Urinary bladder (tissue), 4 donors: ENCODE measurements around the gene TSPAN31. TPM values are rescaled to one million over a fixed set of nuclear protein-coding genes. Genes with fewer than 3 reads are reported as not detected.
"Not testable (repeated sequence)": the region's sequence is repeated elsewhere in the genome, so short reads cannot be mapped to it uniquely, and the experiment has no call there.

Experiments used
- DNase-seq: peaks from one replicate; pipeline ENCODE4 v3.0.0-alpha.2; 2015; ENCODE audit errors: extremely low spot score
- H3K27ac ChIP-seq: one replicate; pipeline ENCODE4 v1.5.1; 2013; ENCODE audit warnings: low read depth, mild to moderate bottlenecking, moderate library complexity
- H3K36me3 ChIP-seq: one replicate; pipeline ENCODE4 v1.6.1; 2013; ENCODE audit warnings: mild to moderate bottlenecking, moderate library complexity; ENCODE audit not compliant: insufficient read depth
- H3K4me1 ChIP-seq: one replicate; pipeline ENCODE4 v1.6.1; 2013; ENCODE audit warnings: mild to moderate bottlenecking, moderate library complexity; ENCODE audit not compliant: insufficient read depth
- H3K4me3 ChIP-seq: one replicate; pipeline ENCODE4 v1.5.1; 2013; ENCODE audit warnings: low read depth, low read length
- WGBS: extraction: QIAGEN DNeasy Blood & Tissue Kit; methylation state at CpG from one replicate; pipeline ENCODE4 v1.1.7; 2013; 5-methylcytosine and 5-hydroxymethylcytosine counted together
- polyA plus RNA-seq: library from polyadenylated mRNA; stranded (reverse); fragments of 200-250 nt; gene quantifications from one replicate; pipeline ENCODE4 v1.2.3, GENCODE V29; 2013
- total RNA-seq: library from RNA; depleted of rRNA; stranded (reverse); fragments of >200 nt; gene quantifications from one replicate; pipeline ENCODE4 v1.2.3, GENCODE V29; 2014
- donor health status: healthy with polysubstance abuse.
- donor health status: healthy.

The TSPAN31 gene
- total and polyA plus RNA-seq, 2 donors = 42.1 to 48.6 TPM

DNA sequence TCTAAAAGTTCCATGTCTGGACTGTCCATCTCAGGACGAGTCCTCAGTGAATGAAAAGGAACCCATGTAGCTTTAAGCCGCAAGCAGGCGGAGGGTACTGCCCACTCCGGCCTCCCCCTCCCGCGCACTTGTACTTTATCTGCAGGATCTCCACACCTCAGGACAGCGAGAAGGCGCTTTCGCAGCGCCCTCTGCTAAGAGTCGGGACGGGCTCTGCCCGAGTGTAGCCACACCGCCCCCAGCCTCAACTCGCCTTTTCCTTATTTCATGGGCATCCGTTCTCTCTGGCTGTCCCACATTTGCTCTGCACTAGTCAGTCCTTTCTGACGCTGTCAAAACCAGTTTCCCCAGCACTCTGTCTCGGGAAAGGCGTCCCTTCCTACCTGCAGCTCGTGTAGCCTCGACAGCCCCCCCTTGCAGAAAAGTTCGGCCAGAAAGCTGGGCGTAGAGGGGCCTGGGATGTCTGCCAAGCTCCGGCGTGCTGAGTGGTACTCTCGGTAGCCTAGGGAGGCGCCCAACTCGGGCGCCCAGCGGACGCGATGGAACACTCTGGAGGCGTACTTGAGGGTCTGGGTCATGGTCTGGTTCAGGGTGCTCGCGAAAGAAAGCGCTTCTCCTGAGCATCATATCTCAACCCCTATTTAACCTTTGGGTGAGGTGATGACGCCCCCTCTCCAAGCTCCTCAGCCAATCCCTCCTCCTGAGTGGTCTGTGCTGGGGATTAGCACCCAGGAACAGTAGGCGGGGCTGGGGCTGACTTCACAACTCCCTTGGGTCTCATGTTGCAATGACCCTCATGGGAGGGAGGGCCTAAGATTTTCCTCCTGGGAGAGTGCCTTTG is 21.8 kb downstream of the TSPAN31 start, which contains the start of gene CYP27B1:
CYP27B1 (minus strand) TSS at position 615 of the 841 bp plus-strand sequence; CDS start at position 578, 37 bp downstream.
- WGBS = 4% methylated on average over 38 of the region's 38 CpGs
- DNase-seq = no peak
- Histone ChIP-seq H3K27ac (no peak within 1 kb of the TSS), H3K36me3 (no peaks in the 10 kb centered on the region), H3K4me3 (no peak within 1 kb of the TSS), H3K4me1 (no peaks in the 10 kb centered on the region)

DNA sequence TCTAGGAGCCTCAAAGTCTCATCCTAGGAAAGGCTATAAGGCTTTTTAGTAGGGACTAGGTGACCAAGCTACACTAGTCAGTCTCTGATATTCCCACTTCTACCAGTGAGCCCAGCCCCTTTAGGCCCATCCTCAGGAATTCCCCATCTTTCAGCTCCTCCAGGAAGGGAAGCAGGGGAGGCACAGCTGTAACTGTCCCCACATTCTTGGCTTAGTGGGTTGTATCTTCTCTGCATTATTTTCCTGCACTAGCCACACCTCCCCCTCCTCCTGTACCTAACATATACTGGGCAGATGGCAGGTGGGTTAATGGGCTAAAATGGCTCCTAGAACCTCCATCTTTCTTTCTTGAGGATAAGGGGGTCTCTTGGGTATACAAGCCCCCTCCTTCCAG is 22.5 kb downstream of the TSPAN31 start:
- no peak for DNase-seq
- Histone ChIP-seq H3K36me3 (no peaks in the 10 kb centered on the region), H3K4me3 (no peak overlapping the region), H3K27ac (no peak overlapping the region), H3K4me1 (no peaks in the 10 kb centered on the region)

DNA sequence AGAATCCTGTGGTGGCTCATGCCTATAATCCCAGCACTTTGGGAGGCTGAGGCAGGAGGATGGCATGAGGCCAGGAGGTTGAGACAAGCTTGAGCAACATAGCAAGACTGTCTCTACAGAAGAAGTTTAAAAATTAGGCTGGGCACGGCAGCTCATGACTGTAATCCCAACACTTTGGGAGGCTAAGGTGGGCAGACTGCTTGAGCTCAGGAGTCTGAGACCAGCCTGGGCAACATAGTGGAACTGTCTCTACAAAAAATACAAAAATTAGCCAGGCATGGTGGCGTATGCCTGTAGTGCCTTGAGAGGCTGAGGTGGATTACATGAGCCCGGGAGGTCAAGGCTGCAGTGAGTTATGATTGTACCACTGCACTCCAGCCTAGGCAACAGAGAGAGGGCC is 23.0 kb downstream of the TSPAN31 start:
- Histone ChIP-seq H3K27ac (no peak overlapping the region), H3K4me1 (no peaks in the 10 kb centered on the region), H3K36me3 (no peaks in the 10 kb centered on the region), H3K4me3 (no peak overlapping the region)
- no peak for DNase-seq
- WGBS = 94% methylated on average over 3 of the region's 3 CpGs

DNA sequence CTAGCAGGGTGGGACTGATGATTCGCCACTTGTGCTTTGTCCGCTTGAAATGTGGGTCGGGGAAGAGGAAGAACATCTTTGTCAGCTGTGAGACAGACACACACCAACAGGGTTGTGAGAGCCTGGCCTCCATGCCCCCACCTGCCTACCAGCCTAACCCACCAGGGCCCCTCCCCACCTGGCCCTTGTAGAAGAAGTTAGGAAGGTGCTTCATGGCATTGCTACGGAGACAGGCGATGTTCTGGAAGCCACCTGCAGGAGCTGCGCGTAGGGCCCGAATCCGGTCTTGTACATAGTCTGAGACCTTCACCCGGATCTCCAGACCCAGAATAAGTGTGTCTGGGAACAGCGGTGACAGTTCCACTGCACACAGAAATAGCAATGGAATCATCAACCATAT is 24.8 kb downstream of the TSPAN31 start:
- DNase-seq = no peak
- H3K27ac ChIP-seq = no peak overlapping the region
- H3K4me3 ChIP-seq = no peak overlapping the region
- 94% methylated on average over 11 of the region's 11 CpGs for WGBS
- no peaks in the 10 kb centered on the region for H3K4me1 ChIP-seq
- no peaks in the 10 kb centered on the region for H3K36me3 ChIP-seq

DNA sequence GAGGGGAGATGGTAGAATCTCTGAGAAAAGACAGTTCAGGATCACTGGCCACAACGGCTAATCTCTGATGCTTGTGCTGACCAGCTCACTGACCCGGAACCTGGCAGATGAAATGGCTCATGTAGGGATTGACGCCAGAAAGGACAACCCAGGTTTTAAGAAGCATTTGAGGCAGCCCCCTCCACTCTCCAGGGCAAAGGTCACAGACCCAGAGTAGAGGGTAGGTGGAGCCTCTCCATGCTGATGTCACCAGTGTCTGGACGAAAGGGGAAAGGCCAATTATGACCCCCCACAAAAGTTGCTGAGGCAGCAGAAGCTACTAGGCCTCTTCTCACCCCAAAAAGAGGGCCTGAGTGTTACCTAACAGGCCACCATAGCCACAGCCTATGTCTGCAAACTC is 25.9 kb downstream of the TSPAN31 start:
- H3K4me1 ChIP-seq = no peaks in the 10 kb centered on the region
- no peaks in the 10 kb centered on the region for H3K36me3 ChIP-seq
- H3K4me3 ChIP-seq = no peak overlapping the region
- DNase-seq = no peak
- H3K27ac ChIP-seq = no peak overlapping the region
- 87% methylated on average over 4 of the region's 4 CpGs for WGBS

DNA sequence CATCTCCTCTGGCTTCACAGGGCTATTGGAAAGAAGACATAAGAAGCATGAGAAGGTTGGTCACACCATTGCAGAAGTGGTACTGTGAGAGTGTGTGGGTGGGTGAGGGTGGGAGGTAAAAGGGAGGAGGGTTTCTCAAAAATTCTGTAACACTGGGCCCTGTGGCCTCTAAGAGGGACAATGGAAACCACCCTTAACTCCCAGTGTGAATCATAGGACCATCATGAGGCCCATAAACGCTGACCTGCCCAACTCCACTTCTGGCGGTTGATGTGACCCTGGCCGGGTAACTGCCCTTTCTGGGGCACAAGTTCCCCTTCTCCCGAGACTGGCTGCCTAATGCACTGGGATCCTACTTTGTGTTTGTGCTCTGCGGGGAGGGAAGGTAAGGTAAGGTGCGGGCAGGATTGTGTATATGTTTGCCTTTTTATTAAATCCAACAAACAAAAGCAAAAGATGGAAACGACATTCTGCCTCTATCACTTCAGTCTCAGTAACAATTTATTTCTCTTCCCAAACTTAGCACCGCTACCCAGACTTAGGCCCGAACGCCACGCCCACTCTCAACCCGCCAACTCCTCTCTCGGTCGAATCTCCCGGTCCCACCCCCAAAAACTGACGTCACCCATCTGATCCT is 26.5 kb downstream of the TSPAN31 start:
- Histone ChIP-seq H3K4me1 (no peaks in the 10 kb centered on the region), H3K36me3 (no peaks in the 10 kb centered on the region), H3K4me3 (peak overlapping the region; percentile 65), H3K27ac (peak overlapping the region; percentile 88)
- peak; percentile 89 for DNase-seq
- WGBS = 2% methylated on average over 16 of the region's 16 CpGs

DNA sequence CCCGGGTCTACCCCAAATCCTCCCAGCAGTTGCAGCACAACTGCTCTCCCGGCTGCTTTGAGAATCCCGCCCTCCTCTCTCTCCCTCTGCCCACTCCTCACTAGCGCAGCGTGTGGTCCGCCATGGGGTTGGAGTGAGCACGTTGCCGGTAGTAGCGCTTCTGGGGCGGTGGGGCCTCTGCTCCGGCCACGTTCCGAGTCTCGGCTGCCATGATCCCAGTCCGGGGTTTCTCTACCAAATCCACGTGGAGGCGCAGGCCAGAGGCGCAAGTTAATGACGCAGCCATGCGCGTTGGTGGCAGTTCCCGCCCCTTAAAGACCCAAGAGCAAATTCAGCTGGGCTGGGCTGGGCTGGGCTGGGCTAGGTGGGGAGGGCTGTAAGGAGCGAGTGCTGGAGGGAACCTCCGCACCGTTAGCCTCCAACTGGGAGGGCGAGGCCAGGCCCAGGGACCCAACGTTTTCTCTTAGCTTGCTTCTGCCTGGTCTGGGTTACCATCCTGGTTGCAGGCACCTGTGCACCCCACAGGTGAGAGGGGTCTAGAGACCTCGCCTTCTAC is 27.1 kb downstream of the TSPAN31 start, which contains the start of gene METTL1:
METTL1 (minus strand) TSS at position 233 of the 556 bp plus-strand sequence; CDS start at position 211, 22 bp downstream.
- Histone ChIP-seq H3K4me3 (peak within 1 kb of the TSS; percentile 65), H3K27ac (peak within 1 kb of the TSS; percentile 88)

DNA sequence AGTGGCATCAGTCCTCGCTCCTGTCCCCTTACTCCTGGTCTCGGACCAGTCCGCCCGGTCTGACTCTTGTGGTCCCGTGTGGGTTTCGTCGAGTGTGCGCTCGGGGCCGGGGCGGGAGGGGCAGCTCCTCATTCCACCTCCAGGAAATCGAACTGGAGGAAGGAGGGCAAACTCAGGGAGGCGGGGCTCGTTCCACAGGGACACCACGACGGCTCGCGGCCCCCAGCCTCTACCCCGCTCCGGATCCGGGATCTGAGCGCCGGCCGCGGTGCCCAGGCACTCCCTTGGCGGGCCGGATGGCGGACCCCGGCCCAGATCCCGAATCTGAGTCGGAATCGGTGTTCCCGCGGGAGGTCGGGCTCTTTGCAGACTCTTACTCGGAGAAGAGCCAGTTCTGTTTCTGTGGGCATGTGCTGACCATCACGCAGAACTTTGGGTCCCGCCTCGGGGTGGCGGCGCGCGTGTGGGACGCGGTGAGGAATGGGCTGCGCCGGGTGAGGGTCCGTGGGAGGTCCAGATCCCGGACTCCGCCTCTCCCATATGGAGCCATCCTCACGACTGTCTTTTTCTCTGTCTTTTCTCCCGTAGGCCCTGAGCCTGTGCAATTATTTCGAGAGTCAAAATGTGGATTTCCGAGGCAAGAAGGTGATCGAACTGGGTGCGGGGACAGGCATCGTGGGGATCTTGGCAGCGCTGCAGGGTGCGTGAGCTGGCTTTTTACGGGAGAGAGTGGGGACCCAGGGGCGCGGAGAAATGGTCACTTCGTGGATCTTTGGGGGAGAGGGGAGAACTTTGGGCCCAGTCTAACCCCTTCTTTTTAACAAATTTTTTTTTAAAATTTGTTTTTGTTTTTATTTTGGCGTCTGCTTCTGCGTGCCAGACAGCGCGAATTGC is 27.8 kb downstream of the TSPAN31 start, which contains the start of gene EEF1AKMT3:
EEF1AKMT3 (plus strand) TSS at position 186 of the 894 bp plus-strand sequence; CDS start at position 297, 111 bp downstream.
- 1% methylated on average over 67 of the region's 67 CpGs for WGBS
- peak within 1 kb of the TSS; percentile 65 for H3K4me3 ChIP-seq
- DNase-seq = no peak
- no peaks in the 10 kb centered on the region for H3K36me3 ChIP-seq
- no peaks in the 10 kb centered on the region for H3K4me1 ChIP-seq
- peak within 1 kb of the TSS; percentile 88 for H3K27ac ChIP-seq

More for the DNA sequence above, 27.1 kb downstream of the TSPAN31 start, which contains the start of gene METTL1:
- Histone ChIP-seq H3K4me1 (no peaks in the 10 kb centered on the region), H3K36me3 (no peaks in the 10 kb centered on the region)
- DNase-seq = peak; percentile 95
- under 1% methylated on average over 28 of the region's 28 CpGs for WGBS

DNA sequence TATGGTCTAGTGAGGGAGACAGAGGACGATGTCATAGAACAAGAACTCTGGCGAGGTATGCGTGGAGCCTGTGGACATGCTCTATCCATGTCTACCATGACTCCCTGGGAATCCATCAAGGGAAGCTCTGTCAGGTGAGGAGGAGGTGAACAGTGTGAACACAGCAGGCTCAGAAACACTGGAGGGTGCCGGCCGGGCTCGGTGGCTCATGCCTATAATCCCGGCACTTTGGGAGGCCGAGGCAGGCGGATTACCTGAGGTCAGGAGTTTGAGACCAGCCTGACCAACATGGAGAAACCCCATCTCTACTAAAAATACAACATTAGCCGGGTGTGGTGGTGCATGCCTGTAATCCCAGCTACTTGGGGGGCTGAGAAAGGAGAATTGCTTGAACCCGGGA is 29.8 kb downstream of the TSPAN31 start:
- not testable (repeated sequence) for H3K36me3 ChIP-seq, H3K27ac ChIP-seq, DNase-seq, H3K4me3 ChIP-seq, H3K4me1 ChIP-seq
- 93% methylated on average over 11 of the region's 11 CpGs for WGBS

DNA sequence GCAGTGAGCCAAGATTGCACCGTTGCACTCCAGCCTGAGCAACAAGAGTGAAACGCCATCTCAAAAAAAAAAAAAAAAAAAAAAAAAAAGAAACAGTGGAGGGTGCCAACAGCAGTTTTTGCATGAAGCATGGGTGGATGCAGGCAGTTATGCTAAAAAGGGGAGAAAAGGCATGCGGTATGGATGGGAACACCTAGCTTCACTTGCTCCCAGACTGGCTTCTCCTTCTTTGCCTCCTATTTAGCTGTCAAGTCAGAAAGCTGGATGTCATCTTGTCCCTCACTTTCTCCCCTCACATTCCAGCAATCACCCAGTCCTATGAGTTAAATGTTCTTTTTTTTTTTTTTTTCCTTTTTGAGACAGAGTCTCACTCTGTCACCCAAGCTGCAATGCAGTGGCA is 30.2 kb downstream of the TSPAN31 start:
- WGBS = 70% methylated on average over 3 of the region's 3 CpGs
- Histone ChIP-seq H3K36me3 (no peaks in the 10 kb centered on the region), H3K4me3 (no peak overlapping the region), H3K27ac (no peak overlapping the region), H3K4me1 (no peaks in the 10 kb centered on the region)
- DNase-seq = no peak

DNA sequence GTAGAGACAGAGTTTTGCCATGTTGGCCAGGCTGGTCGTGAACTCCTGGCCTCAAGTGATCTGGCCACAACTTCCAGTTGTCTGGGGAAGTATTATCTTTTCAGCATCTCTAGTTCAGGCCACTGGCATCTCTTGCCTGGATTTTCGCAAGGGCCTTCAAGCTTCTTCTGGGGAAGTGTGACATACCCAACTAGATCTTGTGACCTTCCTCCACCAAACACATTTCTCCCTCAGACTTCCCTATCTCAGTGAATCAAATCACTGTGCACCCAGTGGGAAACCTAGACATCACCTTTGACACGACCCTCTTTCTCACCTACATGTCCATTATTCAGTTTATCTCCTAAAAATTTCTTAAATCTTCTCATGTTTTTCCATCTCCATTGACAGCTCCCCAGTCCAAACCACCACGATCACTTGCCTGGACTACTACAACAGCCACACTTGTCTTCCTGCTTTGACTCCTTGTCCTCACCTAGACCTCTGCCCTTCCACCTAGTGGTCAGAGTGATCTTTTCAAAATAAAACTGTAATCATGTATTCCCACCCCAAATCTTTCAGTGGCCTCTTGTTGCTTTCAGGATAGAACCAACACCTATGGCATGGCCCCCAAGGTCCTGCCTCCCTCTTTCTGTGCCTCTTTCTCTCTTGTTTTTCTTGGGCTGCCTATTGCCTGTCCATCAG is 30.9 kb downstream of the TSPAN31 start:
- Histone ChIP-seq H3K27ac (no peak overlapping the region), H3K4me1 (no peaks in the 10 kb centered on the region), H3K36me3 (no peaks in the 10 kb centered on the region), H3K4me3 (no peak overlapping the region)
- 83% methylated on average over 4 of the region's 4 CpGs for WGBS
- DNase-seq = no peak

DNA sequence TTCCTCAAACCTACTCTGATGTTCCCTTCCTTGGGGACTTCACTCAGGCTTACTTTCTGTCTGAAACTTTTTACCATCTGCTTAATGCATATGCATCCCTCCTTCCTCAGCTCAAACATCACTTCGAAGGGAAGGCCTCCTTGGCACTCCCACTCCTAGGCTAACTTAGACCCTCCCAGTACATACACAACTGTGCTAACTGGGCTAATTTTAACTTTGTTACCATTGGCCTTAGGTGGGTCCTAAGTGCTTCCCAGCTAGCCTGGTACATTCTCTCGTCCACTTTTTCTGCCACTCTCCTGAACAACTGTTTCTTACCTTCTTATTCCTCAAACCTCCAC is 31.4 kb downstream of the TSPAN31 start:
- H3K4me3 ChIP-seq = no peak overlapping the region
- no peaks in the 10 kb centered on the region for H3K4me1 ChIP-seq
- H3K27ac ChIP-seq = no peak overlapping the region
- WGBS = 94% methylated on average over 2 of the region's 2 CpGs
- H3K36me3 ChIP-seq = no peaks in the 10 kb centered on the region
- DNase-seq = no peak

DNA sequence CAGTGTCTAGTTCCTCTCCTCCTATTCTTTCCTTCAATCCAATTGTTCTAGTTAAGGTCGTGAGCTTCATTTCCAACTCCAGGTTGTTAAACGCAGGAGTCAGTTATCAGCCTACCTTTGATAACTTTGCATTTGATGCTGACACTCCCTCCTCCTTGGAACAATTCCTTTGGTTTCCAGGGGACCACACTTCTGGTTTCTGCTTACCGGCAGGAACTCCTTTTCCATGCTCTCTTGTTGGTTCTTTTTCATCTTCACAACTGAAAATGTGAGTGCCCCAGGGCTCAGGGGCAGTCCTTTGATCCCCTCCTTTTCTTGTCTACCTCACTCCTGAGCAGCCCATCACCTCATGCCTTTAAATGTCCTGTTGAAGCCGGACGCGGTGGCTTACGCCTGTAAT is 32.5 kb downstream of the TSPAN31 start:
- 90% methylated on average over 7 of the region's 7 CpGs for WGBS
- no peaks in the 10 kb centered on the region for H3K4me1 ChIP-seq
- no peak for DNase-seq
- H3K4me3 ChIP-seq = no peak overlapping the region
- no peak overlapping the region for H3K27ac ChIP-seq
- H3K36me3 ChIP-seq = no peaks in the 10 kb centered on the region
